IMR-90 (cell line): ENCODE data around the gene STYXL1.

Source experiments
- BHLHE40 ChIP-seq: fragments of 150-350 bp; IDR thresholded peaks from 2 replicates; pipeline ENCODE4 v1.6.1; 2016; ENCODE audit warnings: mild to moderate bottlenecking, low read depth, low read length
- CEBPB ChIP-seq: IDR thresholded peaks from 2 replicates; pipeline ENCODE4 v1.6.1; 2012; ENCODE audit warnings: low read depth, low read length, improper control_type of control experiment
- FOS ChIP-seq: fragments of 150-350 bp; IDR thresholded peaks from 2 replicates; pipeline ENCODE4 v1.6.1; 2016; ENCODE audit warnings: low read depth, low read length
- MAZ ChIP-seq: IDR thresholded peaks from 2 replicates; pipeline ENCODE4 v1.6.1; 2012; ENCODE audit warnings: low read depth, mild to moderate bottlenecking, low read length, improper control_type of control experiment, moderate library complexity, borderline replicate concordance
- POLR2A ChIP-seq: IDR thresholded peaks from 2 replicates; pipeline ENCODE4 v1.6.1; 2012; ENCODE audit warnings: mild to moderate bottlenecking, low read depth, low read length
- RAD21 ChIP-seq: IDR thresholded peaks from 2 replicates; pipeline ENCODE4 v1.6.1; 2012; ENCODE audit warnings: low read length, improper control_type of control experiment
- SMC3 ChIP-seq: fragments of 150-350 bp; IDR thresholded peaks from 2 replicates; pipeline ENCODE4 v1.6.1; 2016; ENCODE audit warnings: low read depth, mild to moderate bottlenecking, antibody characterized with exemption, low read length, moderate library complexity
- TF ChIP-seq, protein P1 (sequence below): conservative IDR thresholded peaks from 2 replicates; pipeline ENCODE4 v1.5.1; 2012; ENCODE audit warnings: mild to moderate bottlenecking, low read depth, low read length, improper control_type of control experiment

DNA sequence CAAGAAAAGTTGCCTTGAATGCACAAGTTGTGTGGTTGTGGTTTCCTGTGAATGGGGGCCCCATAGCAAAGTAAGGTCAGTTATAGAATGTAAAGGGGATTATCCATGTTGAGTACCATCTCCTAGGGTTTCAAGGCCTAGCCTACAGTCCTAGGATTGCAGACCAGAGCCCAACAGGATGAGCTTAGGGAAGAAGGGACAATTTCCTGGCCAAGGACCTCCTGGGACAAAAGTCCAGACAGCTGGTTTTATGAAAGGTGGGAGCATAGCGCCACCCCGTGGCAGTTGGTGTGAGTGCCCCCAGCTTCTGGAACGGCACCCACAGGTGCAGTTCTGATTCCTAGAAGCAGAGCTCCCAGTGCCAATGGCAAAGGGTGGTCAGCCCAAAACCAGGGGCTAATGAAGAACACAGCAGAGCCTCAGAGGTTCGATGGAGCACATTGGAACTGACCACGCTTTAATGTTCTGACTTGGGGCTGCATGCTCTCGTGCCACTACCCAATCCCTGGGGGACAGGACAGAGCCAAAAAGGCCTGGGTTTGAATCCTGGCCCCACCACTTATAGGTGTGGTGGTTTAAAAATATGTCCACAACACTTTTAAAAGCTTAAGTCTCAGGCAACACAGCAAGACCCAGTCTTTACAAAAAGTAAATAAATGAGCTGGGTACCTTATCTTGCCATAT is 27.6 kb downstream of the STYXL1 start:
- TF ChIP-seq, protein P1, sequence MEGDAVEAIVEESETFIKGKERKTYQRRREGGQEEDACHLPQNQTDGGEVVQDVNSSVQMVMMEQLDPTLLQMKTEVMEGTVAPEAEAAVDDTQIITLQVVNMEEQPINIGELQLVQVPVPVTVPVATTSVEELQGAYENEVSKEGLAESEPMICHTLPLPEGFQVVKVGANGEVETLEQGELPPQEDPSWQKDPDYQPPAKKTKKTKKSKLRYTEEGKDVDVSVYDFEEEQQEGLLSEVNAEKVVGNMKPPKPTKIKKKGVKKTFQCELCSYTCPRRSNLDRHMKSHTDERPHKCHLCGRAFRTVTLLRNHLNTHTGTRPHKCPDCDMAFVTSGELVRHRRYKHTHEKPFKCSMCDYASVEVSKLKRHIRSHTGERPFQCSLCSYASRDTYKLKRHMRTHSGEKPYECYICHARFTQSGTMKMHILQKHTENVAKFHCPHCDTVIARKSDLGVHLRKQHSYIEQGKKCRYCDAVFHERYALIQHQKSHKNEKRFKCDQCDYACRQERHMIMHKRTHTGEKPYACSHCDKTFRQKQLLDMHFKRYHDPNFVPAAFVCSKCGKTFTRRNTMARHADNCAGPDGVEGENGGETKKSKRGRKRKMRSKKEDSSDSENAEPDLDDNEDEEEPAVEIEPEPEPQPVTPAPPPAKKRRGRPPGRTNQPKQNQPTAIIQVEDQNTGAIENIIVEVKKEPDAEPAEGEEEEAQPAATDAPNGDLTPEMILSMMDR, result peak; percentile 81
- no peak for TF ChIP-seq FOS
- TF ChIP-seq SMC3, result peak; percentile 93
- no peak for TF ChIP-seq POLR2A
- peak; percentile 90 for TF ChIP-seq RAD21
- TF ChIP-seq BHLHE40, result no peak
- TF ChIP-seq CEBPB, result no peak
- no peak for TF ChIP-seq MAZ
